Activated naive CD4-positive, alpha-beta T cell treated with anti-CD3 and anti-CD28 coated beads for 36 hours (primary cell): ENCODE results near the gene ARL6IP1. TPM values are rescaled to one million over a fixed set of nuclear protein-coding genes. Genes with fewer than 3 reads are reported as not detected.
"Not testable (repeated sequence)": the region's sequence is repeated elsewhere in the genome, so short reads cannot be mapped to it uniquely, and the experiment has no call there.

ENCODE experiments used
- CTCF ChIA-PET: fragments of 350-600 bp; sonication (Branson Sonifier 250); formaldehyde crosslinking; loops from one replicate; lab custom pipeline; 2021; ENCODE audit warnings: antibody characterized with exemption; lab: Charles Lee
- DNase-seq: peaks from one replicate; pipeline ENCODE4 v3.0.0-alpha.2; 2020
- H3K27ac Mint-ChIP-seq: one replicate; pipeline ENCODE4 v1.8.0; 2021; ENCODE audit warnings: mild to moderate bottlenecking, mixed read lengths
- H3K27me3 Mint-ChIP-seq: one replicate; pipeline ENCODE4 v1.8.0; 2021; ENCODE audit warnings: low read depth, mixed read lengths
- H3K36me3 Mint-ChIP-seq: one replicate; pipeline ENCODE4 v1.8.0; 2021; ENCODE audit warnings: low read depth, mixed read lengths
- H3K4me1 Mint-ChIP-seq: one replicate; pipeline ENCODE4 v1.8.0; 2021; ENCODE audit warnings: low read depth, mixed read lengths
- H3K4me3 Mint-ChIP-seq: one replicate; pipeline ENCODE4 v1.8.0; 2021; ENCODE audit warnings: mild to moderate bottlenecking, moderate library complexity, mixed read lengths
- H3K9me3 Mint-ChIP-seq: one replicate; pipeline ENCODE4 v1.8.0; 2021; ENCODE audit warnings: mixed read lengths
- intact Hi-C: fragments of 100-400 bp; cut with micrococcal nuclease; formaldehyde crosslinking; loops from one replicate; pipeline ENCODE4 v1.15.1; 2023
- total RNA-seq, 2 experiments: library from RNA; stranded (reverse); gene quantifications; one replicate each; pipeline ENCODE4 v1.2.3, GENCODE V29; 2021

ARL6IP1 gene
- total RNA-seq, 2 experiments from 2014 or later = 114 to 123 TPM

- Mint-ChIP-seq H3K27ac (no peak overlapping the region), H3K36me3 (peaks cover 35% of the 10 kb centered on the region), H3K4me3 (no peak overlapping the region), H3K4me1 (peaks cover 23% of the 10 kb centered on the region), H3K9me3 (no peaks in the 10 kb centered on the region), H3K27me3 (no peaks in the 10 kb centered on the region)
- DNase-seq = no peak
- intact Hi-C loops = no loop called here
- CTCF ChIA-PET = no interaction called here
These were observed 5.0 kb downstream of the ARL6IP1 start for GRCh38 chr16:18796377-18796776.

- H3K27ac Mint-ChIP-seq = no peak overlapping the region
- no peak for DNase-seq
- intact Hi-C loops = no loop called here
- no peak overlapping the region for H3K4me3 Mint-ChIP-seq
- H3K4me1 Mint-ChIP-seq = peaks cover 20% of the 10 kb centered on the region
- H3K9me3 Mint-ChIP-seq = no peaks in the 10 kb centered on the region
- no peaks in the 10 kb centered on the region for H3K27me3 Mint-ChIP-seq
- H3K36me3 Mint-ChIP-seq = peaks cover 49% of the 10 kb centered on the region
- CTCF ChIA-PET = interaction anchor here (2.4 kb wide), 1 partner anchor 8 kb away, joined by 17 read pairs; the partner anchor contains the start of gene ARL6IP1
These were observed 8.4 kb downstream of the ARL6IP1 start for GRCh38 chr16:18792836-18793433.

- no peaks in the 10 kb centered on the region for H3K9me3 Mint-ChIP-seq
- peaks cover 45% of the 10 kb centered on the region for H3K4me1 Mint-ChIP-seq
- H3K36me3 Mint-ChIP-seq = peaks cover 67% of the 10 kb centered on the region
- peak within 1 kb of the TSS; percentile 94 for H3K4me3 Mint-ChIP-seq
- CTCF ChIA-PET = interaction anchor here (1.0 to 1.3 kb wide), 4 partner anchors 9 to 170 kb away, joined by 3 to 9 read pairs (median 4); partner anchors contain the start of gene ARL6IP1
- peak within 1 kb of the TSS; percentile 96 for H3K27ac Mint-ChIP-seq
- peak; percentile 96 for DNase-seq
- H3K27me3 Mint-ChIP-seq = no peaks in the 10 kb centered on the region
- intact Hi-C loops = loop anchor here (1.0 to 5.0 kb wide), 4 partner anchors 11 to 1423 kb away; partner anchors contain the start of genes ARL6IP1, COQ7 and SMG1
These were observed 11.3 kb downstream of the ARL6IP1 start, which contains the start of gene RPS15A for GRCh38 chr16:18789850-18790706. Gene RPS15A (minus strand): TSS chr16:18790334. CDS start chr16:18789113, 1,221 bp downstream.

- no peaks in the 10 kb centered on the region for H3K27me3 Mint-ChIP-seq
- CTCF ChIA-PET = interaction anchor here (1.0 to 1.3 kb wide), 4 partner anchors 10 to 171 kb away, joined by 3 to 9 read pairs (median 4); partner anchors contain the start of gene ARL6IP1
- H3K9me3 Mint-ChIP-seq = no peaks in the 10 kb centered on the region
- peaks cover 72% of the 10 kb centered on the region for H3K36me3 Mint-ChIP-seq
- no peak for DNase-seq
- intact Hi-C loops = loop anchor here (5.0 kb wide), 1 partner anchor 1422 kb away; no protein-coding TSS in a partner anchor
- H3K4me3 Mint-ChIP-seq = peak overlapping the region; percentile 94
- H3K27ac Mint-ChIP-seq = peak overlapping the region; percentile 96
- peaks cover 51% of the 10 kb centered on the region for H3K4me1 Mint-ChIP-seq
These were observed 11.9 kb downstream of the ARL6IP1 start for GRCh38 chr16:18789515-18789849.

- Mint-ChIP-seq H3K36me3 (peaks cover 72% of the 10 kb centered on the region), H3K4me3 (peak overlapping the region; percentile 94), H3K4me1 (peaks cover 54% of the 10 kb centered on the region), H3K27me3 (no peaks in the 10 kb centered on the region), H3K27ac (peak overlapping the region; percentile 96), H3K9me3 (no peaks in the 10 kb centered on the region)
- intact Hi-C loops = loop anchor here (5.0 kb wide), 1 partner anchor 1422 kb away; no protein-coding TSS in a partner anchor
- peak; percentile 16 for DNase-seq
- CTCF ChIA-PET = interaction anchor here (0.6 to 1.1 kb wide), 2 partner anchors 11 to 13 kb away, joined by 3 read pairs; partner anchors contain the start of gene ARL6IP1
These were observed 12.4 kb downstream of the ARL6IP1 start for GRCh38 chr16:18788828-18789514.

- H3K27ac Mint-ChIP-seq = peak overlapping the region; percentile 83
- DNase-seq = no peak
- H3K36me3 Mint-ChIP-seq = peaks cover 73% of the 10 kb centered on the region
- CTCF ChIA-PET = interaction anchor here (4.1 kb wide), 1 partner anchor 17 kb away, joined by 19 read pairs; the partner anchor contains the start of gene ARL6IP1
- no peaks in the 10 kb centered on the region for H3K27me3 Mint-ChIP-seq
- no peaks in the 10 kb centered on the region for H3K9me3 Mint-ChIP-seq
- intact Hi-C loops = loop anchor here (5.0 kb wide), 1 partner anchor 1418 kb away; no protein-coding TSS in a partner anchor
- H3K4me1 Mint-ChIP-seq = peaks cover 60% of the 10 kb centered on the region
- peak overlapping the region; percentile 51 for H3K4me3 Mint-ChIP-seq
These were observed 16.3 kb downstream of the ARL6IP1 start for GRCh38 chr16:18784917-18785623.

GRCh38 chr16:18783430-18784341 is 17.7 kb downstream of the ARL6IP1 start:
- Mint-ChIP-seq H3K27ac (peak overlapping the region; percentile 18), H3K27me3 (no peaks in the 10 kb centered on the region), H3K36me3 (peaks cover 60% of the 10 kb centered on the region), H3K4me1 (peaks cover 55% of the 10 kb centered on the region), H3K9me3 (no peaks in the 10 kb centered on the region), H3K4me3 (no peak overlapping the region)
- intact Hi-C loops = no loop called here
- CTCF ChIA-PET = interaction anchor here (4.1 kb wide), 1 partner anchor 18 kb away, joined by 19 read pairs; the partner anchor contains the start of gene ARL6IP1
- no peak for DNase-seq

- peaks cover 47% of the 10 kb centered on the region for H3K4me1 Mint-ChIP-seq
- peak overlapping the region; percentile 18 for H3K27ac Mint-ChIP-seq
- H3K27me3 Mint-ChIP-seq = no peaks in the 10 kb centered on the region
- H3K9me3 Mint-ChIP-seq = no peaks in the 10 kb centered on the region
- CTCF ChIA-PET = interaction anchor here (0.8 kb wide), 1 partner anchor 185 kb away, joined by 3 read pairs; no protein-coding TSS in a partner anchor
- no peak overlapping the region for H3K4me3 Mint-ChIP-seq
- no peak for DNase-seq
- peaks cover 54% of the 10 kb centered on the region for H3K36me3 Mint-ChIP-seq
- intact Hi-C loops = no loop called here
These were observed 18.5 kb downstream of the ARL6IP1 start for GRCh38 chr16:18782697-18783429.

- intact Hi-C loops, H3K27me3 Mint-ChIP-seq, H3K27ac Mint-ChIP-seq, CTCF ChIA-PET, DNase-seq, H3K9me3 Mint-ChIP-seq, H3K4me3 Mint-ChIP-seq: not testable (repeated sequence)
- Mint-ChIP-seq H3K4me1 (peaks cover 32% of the 10 kb centered on the region), H3K36me3 (peaks cover 39% of the 10 kb centered on the region)
These were observed 20.1 kb downstream of the ARL6IP1 start for GRCh38 chr16:18781232-18781631.

- H3K4me1 Mint-ChIP-seq = peaks cover 25% of the 10 kb centered on the region
- H3K27me3 Mint-ChIP-seq, H3K9me3 Mint-ChIP-seq, H3K4me3 Mint-ChIP-seq, DNase-seq, intact Hi-C loops, H3K27ac Mint-ChIP-seq, CTCF ChIA-PET: not testable (repeated sequence)
- H3K36me3 Mint-ChIP-seq = peaks cover 32% of the 10 kb centered on the region
These were observed 20.8 kb downstream of the ARL6IP1 start for GRCh38 chr16:18780460-18781026.
